WTC11 (cell line): ENCODE results near the gene PLXNA2. TPM values are rescaled to one million over a fixed set of nuclear protein-coding genes. Genes with fewer than 3 reads are reported as not detected.
A peak's percentile ranks its signal among the peaks of the same experiment; 100 is the strongest.

ENCODE experiments used
- ATAC-seq: fragments of 200-7000 bp; cut with Tn5 transposase; 2 replicates; pipeline ENCODE4 v1.10.0; 2021; ENCODE audit warnings: mild to moderate bottlenecking, moderate library complexity
- CTCF ChIA-PET: fragments of 300-600 bp; sonication (Branson Sonifier 250); formaldehyde crosslinking; loops from one replicate; lab custom pipeline; 2021; ENCODE audit warnings: antibody characterized with exemption; lab: Charles Lee
- POLR2A ChIA-PET: fragments of 350-600 bp; sonication (Branson Sonifier 250); formaldehyde crosslinking; loops from one replicate; lab custom pipeline; 2021; ENCODE audit warnings: antibody characterized with exemption; lab: Charles Lee
- DNase-seq: peaks from one replicate; pipeline ENCODE4 v3.0.0; 2021; ENCODE audit warnings: low spot score
- H3K27ac Mint-ChIP-seq: 2 replicates; pipeline ENCODE4 v1.8.0; 2021; ENCODE audit warnings: mixed read lengths
- H3K27me3 Mint-ChIP-seq: 2 replicates; pipeline ENCODE4 v1.8.0; 2021; ENCODE audit warnings: low read depth, mild to moderate bottlenecking, moderate library complexity, mixed read lengths
- H3K36me3 Mint-ChIP-seq: 2 replicates; pipeline ENCODE4 v1.8.0; 2021; ENCODE audit warnings: mixed read lengths
- H3K4me1 Mint-ChIP-seq: 2 replicates; pipeline ENCODE4 v1.8.0; 2022; ENCODE audit warnings: mixed read lengths
- H3K4me3 Mint-ChIP-seq: 2 replicates; pipeline ENCODE4 v1.8.0; 2021; ENCODE audit warnings: mild to moderate bottlenecking, moderate library complexity, mixed read lengths
- H3K9me3 Mint-ChIP-seq: 2 replicates; pipeline ENCODE4 v1.8.0; 2021; ENCODE audit warnings: mixed read lengths
- CREM ChIP-seq: sonication (generic); formaldehyde crosslinking; IDR thresholded peaks from 2 replicates; pipeline ENCODE4 v1.8.1; 2022; ENCODE audit warnings: mild to moderate bottlenecking, missing genetic modification reagents, moderate library complexity
- ELF4 ChIP-seq: sonication (generic); formaldehyde crosslinking; IDR thresholded peaks from 2 replicates; pipeline ENCODE4 v1.8.1; 2022; ENCODE audit warnings: low read depth, mild to moderate bottlenecking, moderate library complexity, missing genetic modification reagents
- FOXK1 ChIP-seq: sonication (generic); formaldehyde crosslinking; IDR thresholded peaks from 2 replicates; pipeline ENCODE4 v1.8.0; 2022; ENCODE audit warnings: mild to moderate bottlenecking, moderate library complexity, missing genetic modification reagents
- GTF2I ChIP-seq: fragments of 250-450 bp; sonication (Bioruptor Pico); conservative IDR thresholded peaks from 2 replicates; pipeline ENCODE4 v1.4.0; 2021; ENCODE audit warnings: mild to moderate bottlenecking
- IRF2 ChIP-seq: sonication (generic); formaldehyde crosslinking; IDR thresholded peaks from 2 replicates; pipeline ENCODE4 v1.8.0; 2022; ENCODE audit warnings: low read depth, missing genetic modification reagents, borderline replicate concordance
- JUN ChIP-seq: sonication (generic); formaldehyde crosslinking; IDR thresholded peaks from 2 replicates; pipeline ENCODE4 v1.8.0; 2023; ENCODE audit warnings: mild to moderate bottlenecking, missing genetic modification reagents
- KAT7 ChIP-seq: sonication (generic); formaldehyde crosslinking; IDR thresholded peaks from 2 replicates; pipeline ENCODE4 v1.8.1; 2023; ENCODE audit warnings: missing genetic modification reagents, mild to moderate bottlenecking, borderline replicate concordance
- NR1H2 ChIP-seq: sonication (generic); formaldehyde crosslinking; IDR thresholded peaks from 2 replicates; pipeline ENCODE4 v1.9.0; 2021; ENCODE audit warnings: mild to moderate bottlenecking, moderate library complexity, missing genetic modification reagents
- OVOL2 ChIP-seq: fragments of 250-450 bp; sonication (Bioruptor Pico); IDR thresholded peaks from 2 replicates; pipeline ENCODE4 v1.9.0; 2021; ENCODE audit warnings: mild to moderate bottlenecking, borderline replicate concordance
- SMAD4 ChIP-seq: sonication (generic); formaldehyde crosslinking; IDR thresholded peaks from 2 replicates; pipeline ENCODE4 v1.8.0; 2022; ENCODE audit warnings: mild to moderate bottlenecking, missing genetic modification reagents
- SOX15 ChIP-seq: fragments of 250-450 bp; sonication (Bioruptor Pico); IDR thresholded peaks from 2 replicates; pipeline ENCODE4 v1.9.0; 2021; ENCODE audit warnings: mild to moderate bottlenecking
- TEAD1 ChIP-seq: sonication (generic); formaldehyde crosslinking; IDR thresholded peaks from 2 replicates; pipeline ENCODE4 v1.8.0; 2022; ENCODE audit warnings: mild to moderate bottlenecking, missing genetic modification reagents
- ZNF317 ChIP-seq: sonication (generic); formaldehyde crosslinking; IDR thresholded peaks from 2 replicates; pipeline ENCODE4 v1.8.1; 2023; ENCODE audit warnings: low read depth, mild to moderate bottlenecking, moderate library complexity, missing genetic modification reagents, borderline replicate concordance
- ZNF396 ChIP-seq: fragments of 250-450 bp; sonication (Bioruptor Pico); IDR thresholded peaks from 2 replicates; pipeline ENCODE4 v1.8.0; 2021; ENCODE audit warnings: mild to moderate bottlenecking, moderate library complexity, borderline replicate concordance
- ZNF671 ChIP-seq: fragments of 250-450 bp; sonication (Bioruptor Pico); IDR thresholded peaks from 2 replicates; pipeline ENCODE4 v1.8.0; 2021; ENCODE audit warnings: mild to moderate bottlenecking
- total RNA-seq: library from RNA; stranded (reverse); gene quantifications from 3 replicates; pipeline ENCODE4 v1.2.3, GENCODE V29; 2021
- TF ChIP-seq, protein P1 (sequence below): sonication (generic); formaldehyde crosslinking; IDR thresholded peaks from 2 replicates; pipeline ENCODE4 v1.8.1; 2022; ENCODE audit warnings: mild to moderate bottlenecking, moderate library complexity, missing genetic modification reagents
- TF ChIP-seq, protein P2 (sequence below): sonication (generic); formaldehyde crosslinking; IDR thresholded peaks from 2 replicates; pipeline ENCODE4 v1.8.1; 2022; ENCODE audit warnings: low read depth, missing genetic modification reagents, borderline replicate concordance
- TF ChIP-seq, protein P3 (sequence below): sonication (generic); formaldehyde crosslinking; IDR thresholded peaks from 2 replicates; pipeline ENCODE4 v1.8.0; 2022; ENCODE audit warnings: mild to moderate bottlenecking, missing genetic modification reagents
- TF ChIP-seq, protein P4 (sequence below): sonication (generic); formaldehyde crosslinking; IDR thresholded peaks from 2 replicates; pipeline ENCODE4 v1.8.1; 2023; ENCODE audit warnings: mild to moderate bottlenecking, moderate library complexity, missing genetic modification reagents
- TF ChIP-seq, protein P5 (sequence below): sonication (generic); formaldehyde crosslinking; IDR thresholded peaks from 2 replicates; pipeline ENCODE4 v1.8.0; 2022; ENCODE audit warnings: mild to moderate bottlenecking, missing genetic modification reagents
- TF ChIP-seq, protein P6 (sequence below): sonication (generic); formaldehyde crosslinking; IDR thresholded peaks from 2 replicates; pipeline ENCODE4 v1.8.0; 2023; ENCODE audit warnings: mild to moderate bottlenecking, missing genetic modification reagents
- TF ChIP-seq, protein P7 (sequence below): sonication (generic); formaldehyde crosslinking; IDR thresholded peaks from 2 replicates; pipeline ENCODE4 v1.8.0; 2023; ENCODE audit warnings: missing genetic modification reagents
- TF ChIP-seq, protein P8 (sequence below): fragments of 250-450 bp; sonication (Bioruptor Pico); IDR thresholded peaks from 2 replicates; pipeline ENCODE4 v1.9.0; 2021; ENCODE audit warnings: mild to moderate bottlenecking
- TF ChIP-seq, protein P9 (sequence below): sonication (generic); formaldehyde crosslinking; IDR thresholded peaks from 2 replicates; pipeline ENCODE4 v1.8.1; 2023; ENCODE audit warnings: mild to moderate bottlenecking, missing genetic modification reagents

The PLXNA2 gene
- total RNA-seq, 1 experiment from 2014 or later = 4.2 TPM

DNA sequence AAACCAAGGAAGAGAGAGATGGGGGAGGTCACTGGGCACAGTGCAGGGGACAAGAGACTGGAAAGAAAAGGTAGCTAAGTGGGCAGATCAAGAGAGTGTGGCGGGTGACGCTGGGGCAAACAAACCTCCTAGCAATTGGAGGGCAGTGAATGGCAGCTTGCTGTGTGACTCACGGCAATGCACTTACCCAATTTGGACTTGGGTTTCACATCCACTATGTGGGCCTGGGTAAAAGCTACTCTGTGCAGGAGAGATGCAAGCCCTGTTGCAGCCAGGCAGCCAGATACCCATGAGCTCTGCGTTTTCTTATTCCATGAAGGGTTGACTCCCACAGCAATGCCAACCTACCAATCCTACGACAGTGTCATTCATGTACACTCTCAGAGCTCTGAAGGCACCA, 9.5 kb downstream of the PLXNA2 start (continued):
- TF ChIP-seq KAT7 (CRISPR knock-in tag) (no peak), NR1H2 (CRISPR knock-in tag) (no peak), TEAD1 (CRISPR knock-in tag) (no peak), IRF2 (CRISPR knock-in tag) (no peak), SOX15 (CRISPR knock-in tag) (no peak), CREM (CRISPR knock-in tag) (no peak), JUN (no peak)
- TF ChIP-seq, protein P1, sequence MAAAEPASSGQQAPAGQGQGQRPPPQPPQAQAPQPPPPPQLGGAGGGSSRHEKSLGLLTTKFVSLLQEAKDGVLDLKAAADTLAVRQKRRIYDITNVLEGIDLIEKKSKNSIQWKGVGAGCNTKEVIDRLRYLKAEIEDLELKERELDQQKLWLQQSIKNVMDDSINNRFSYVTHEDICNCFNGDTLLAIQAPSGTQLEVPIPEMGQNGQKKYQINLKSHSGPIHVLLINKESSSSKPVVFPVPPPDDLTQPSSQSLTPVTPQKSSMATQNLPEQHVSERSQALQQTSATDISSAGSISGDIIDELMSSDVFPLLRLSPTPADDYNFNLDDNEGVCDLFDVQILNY (CRISPR knock-in tag) = no peak
- TF ChIP-seq, protein P2, sequence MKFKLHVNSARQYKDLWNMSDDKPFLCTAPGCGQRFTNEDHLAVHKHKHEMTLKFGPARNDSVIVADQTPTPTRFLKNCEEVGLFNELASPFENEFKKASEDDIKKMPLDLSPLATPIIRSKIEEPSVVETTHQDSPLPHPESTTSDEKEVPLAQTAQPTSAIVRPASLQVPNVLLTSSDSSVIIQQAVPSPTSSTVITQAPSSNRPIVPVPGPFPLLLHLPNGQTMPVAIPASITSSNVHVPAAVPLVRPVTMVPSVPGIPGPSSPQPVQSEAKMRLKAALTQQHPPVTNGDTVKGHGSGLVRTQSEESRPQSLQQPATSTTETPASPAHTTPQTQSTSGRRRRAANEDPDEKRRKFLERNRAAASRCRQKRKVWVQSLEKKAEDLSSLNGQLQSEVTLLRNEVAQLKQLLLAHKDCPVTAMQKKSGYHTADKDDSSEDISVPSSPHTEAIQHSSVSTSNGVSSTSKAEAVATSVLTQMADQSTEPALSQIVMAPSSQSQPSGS (CRISPR knock-in tag) = no peak
- TF ChIP-seq, protein P3, sequence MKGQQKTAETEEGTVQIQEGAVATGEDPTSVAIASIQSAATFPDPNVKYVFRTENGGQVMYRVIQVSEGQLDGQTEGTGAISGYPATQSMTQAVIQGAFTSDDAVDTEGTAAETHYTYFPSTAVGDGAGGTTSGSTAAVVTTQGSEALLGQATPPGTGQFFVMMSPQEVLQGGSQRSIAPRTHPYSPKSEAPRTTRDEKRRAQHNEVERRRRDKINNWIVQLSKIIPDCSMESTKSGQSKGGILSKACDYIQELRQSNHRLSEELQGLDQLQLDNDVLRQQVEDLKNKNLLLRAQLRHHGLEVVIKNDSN (CRISPR knock-in tag) = no peak
- TF ChIP-seq, protein P4, sequence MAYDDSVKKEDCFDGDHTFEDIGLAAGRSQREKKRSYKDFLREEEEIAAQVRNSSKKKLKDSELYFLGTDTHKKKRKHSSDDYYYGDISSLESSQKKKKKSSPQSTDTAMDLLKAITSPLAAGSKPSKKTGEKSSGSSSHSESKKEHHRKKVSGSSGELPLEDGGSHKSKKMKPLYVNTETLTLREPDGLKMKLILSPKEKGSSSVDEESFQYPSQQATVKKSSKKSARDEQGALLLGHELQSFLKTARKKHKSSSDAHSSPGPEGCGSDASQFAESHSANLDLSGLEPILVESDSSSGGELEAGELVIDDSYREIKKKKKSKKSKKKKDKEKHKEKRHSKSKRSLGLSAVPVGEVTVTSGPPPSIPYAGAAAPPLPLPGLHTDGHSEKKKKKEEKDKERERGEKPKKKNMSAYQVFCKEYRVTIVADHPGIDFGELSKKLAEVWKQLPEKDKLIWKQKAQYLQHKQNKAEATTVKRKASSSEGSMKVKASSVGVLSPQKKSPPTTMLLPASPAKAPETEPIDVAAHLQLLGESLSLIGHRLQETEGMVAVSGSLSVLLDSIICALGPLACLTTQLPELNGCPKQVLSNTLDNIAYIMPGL (CRISPR knock-in tag) = no peak
- TF ChIP-seq, protein P5, sequence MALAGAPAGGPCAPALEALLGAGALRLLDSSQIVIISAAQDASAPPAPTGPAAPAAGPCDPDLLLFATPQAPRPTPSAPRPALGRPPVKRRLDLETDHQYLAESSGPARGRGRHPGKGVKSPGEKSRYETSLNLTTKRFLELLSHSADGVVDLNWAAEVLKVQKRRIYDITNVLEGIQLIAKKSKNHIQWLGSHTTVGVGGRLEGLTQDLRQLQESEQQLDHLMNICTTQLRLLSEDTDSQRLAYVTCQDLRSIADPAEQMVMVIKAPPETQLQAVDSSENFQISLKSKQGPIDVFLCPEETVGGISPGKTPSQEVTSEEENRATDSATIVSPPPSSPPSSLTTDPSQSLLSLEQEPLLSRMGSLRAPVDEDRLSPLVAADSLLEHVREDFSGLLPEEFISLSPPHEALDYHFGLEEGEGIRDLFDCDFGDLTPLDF = no peak
- TF ChIP-seq, all 79 proteins: peak for 0

DNA sequence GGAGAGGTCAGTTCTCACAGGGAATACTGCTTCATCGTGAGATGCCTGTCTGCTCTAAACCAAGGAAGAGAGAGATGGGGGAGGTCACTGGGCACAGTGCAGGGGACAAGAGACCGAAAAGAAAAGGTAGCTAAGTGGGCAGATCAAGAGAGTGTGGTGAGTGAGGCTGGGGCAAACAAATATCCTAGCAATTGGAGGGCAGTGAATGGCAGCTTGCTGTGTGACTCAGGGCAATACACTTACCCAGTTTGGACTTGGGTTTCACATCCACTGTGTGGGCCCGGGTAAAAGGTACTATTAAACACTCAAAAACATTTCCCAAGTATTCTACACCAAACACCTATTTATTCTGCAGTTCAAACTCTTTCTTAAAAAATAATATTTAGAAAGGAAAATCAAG, 10.2 kb downstream of the PLXNA2 start:
- Mint-ChIP-seq H3K4me1 (peaks cover 64% of the 10 kb centered on the region), H3K27me3 (peaks cover 2% of the 10 kb centered on the region), H3K9me3 (no peaks in the 10 kb centered on the region), H3K36me3 (no peaks in the 10 kb centered on the region), H3K4me3 (no peak overlapping the region), H3K27ac (peak overlapping the region; percentile 15)
- ATAC-seq = no peak
- POLR2A ChIA-PET = interaction anchor here (0.7 to 1.7 kb wide), 3 partner anchors 10 to 51 kb away, joined by 3 to 4 read pairs (median 3); partner anchors contain the start of gene PLXNA2
- no peak for DNase-seq
- CTCF ChIA-PET = interaction anchor here (0.6 to 4.2 kb wide), 13 partner anchors 9 to 242 kb away, joined by 3 to 46 read pairs (median 4); partner anchors contain the start of gene PLXNA2
- TF ChIP-seq, protein P6, sequence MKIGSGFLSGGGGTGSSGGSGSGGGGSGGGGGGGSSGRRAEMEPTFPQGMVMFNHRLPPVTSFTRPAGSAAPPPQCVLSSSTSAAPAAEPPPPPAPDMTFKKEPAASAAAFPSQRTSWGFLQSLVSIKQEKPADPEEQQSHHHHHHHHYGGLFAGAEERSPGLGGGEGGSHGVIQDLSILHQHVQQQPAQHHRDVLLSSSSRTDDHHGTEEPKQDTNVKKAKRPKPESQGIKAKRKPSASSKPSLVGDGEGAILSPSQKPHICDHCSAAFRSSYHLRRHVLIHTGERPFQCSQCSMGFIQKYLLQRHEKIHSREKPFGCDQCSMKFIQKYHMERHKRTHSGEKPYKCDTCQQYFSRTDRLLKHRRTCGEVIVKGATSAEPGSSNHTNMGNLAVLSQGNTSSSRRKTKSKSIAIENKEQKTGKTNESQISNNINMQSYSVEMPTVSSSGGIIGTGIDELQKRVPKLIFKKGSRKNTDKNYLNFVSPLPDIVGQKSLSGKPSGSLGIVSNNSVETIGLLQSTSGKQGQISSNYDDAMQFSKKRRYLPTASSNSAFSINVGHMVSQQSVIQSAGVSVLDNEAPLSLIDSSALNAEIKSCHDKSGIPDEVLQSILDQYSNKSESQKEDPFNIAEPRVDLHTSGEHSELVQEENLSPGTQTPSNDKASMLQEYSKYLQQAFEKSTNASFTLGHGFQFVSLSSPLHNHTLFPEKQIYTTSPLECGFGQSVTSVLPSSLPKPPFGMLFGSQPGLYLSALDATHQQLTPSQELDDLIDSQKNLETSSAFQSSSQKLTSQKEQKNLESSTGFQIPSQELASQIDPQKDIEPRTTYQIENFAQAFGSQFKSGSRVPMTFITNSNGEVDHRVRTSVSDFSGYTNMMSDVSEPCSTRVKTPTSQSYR (CRISPR knock-in tag) = no peak
- no peak for TF ChIP-seq SMAD4 (CRISPR knock-in tag)
- no peak for TF ChIP-seq ZNF671 (CRISPR knock-in tag)
- no peak for TF ChIP-seq OVOL2
- TF ChIP-seq ELF4 (CRISPR knock-in tag) = no peak
- TF ChIP-seq, protein P7, sequence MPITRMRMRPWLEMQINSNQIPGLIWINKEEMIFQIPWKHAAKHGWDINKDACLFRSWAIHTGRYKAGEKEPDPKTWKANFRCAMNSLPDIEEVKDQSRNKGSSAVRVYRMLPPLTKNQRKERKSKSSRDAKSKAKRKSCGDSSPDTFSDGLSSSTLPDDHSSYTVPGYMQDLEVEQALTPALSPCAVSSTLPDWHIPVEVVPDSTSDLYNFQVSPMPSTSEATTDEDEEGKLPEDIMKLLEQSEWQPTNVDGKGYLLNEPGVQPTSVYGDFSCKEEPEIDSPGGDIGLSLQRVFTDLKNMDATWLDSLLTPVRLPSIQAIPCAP = no peak
- TF ChIP-seq, protein P8, sequence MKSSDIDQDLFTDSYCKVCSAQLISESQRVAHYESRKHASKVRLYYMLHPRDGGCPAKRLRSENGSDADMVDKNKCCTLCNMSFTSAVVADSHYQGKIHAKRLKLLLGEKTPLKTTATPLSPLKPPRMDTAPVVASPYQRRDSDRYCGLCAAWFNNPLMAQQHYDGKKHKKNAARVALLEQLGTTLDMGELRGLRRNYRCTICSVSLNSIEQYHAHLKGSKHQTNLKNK (CRISPR knock-in tag) = no peak
- TF ChIP-seq GTF2I (CRISPR knock-in tag) = no peak
- no peak for TF ChIP-seq ZNF396 (CRISPR knock-in tag)
- TF ChIP-seq, protein P9, sequence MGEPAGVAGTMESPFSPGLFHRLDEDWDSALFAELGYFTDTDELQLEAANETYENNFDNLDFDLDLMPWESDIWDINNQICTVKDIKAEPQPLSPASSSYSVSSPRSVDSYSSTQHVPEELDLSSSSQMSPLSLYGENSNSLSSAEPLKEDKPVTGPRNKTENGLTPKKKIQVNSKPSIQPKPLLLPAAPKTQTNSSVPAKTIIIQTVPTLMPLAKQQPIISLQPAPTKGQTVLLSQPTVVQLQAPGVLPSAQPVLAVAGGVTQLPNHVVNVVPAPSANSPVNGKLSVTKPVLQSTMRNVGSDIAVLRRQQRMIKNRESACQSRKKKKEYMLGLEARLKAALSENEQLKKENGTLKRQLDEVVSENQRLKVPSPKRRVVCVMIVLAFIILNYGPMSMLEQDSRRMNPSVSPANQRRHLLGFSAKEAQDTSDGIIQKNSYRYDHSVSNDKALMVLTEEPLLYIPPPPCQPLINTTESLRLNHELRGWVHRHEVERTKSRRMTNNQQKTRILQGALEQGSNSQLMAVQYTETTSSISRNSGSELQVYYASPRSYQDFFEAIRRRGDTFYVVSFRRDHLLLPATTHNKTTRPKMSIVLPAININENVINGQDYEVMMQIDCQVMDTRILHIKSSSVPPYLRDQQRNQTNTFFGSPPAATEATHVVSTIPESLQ (CRISPR knock-in tag) = no peak
- TF ChIP-seq FOXK1 (CRISPR knock-in tag) = no peak
- no peak for TF ChIP-seq ZNF317 (CRISPR knock-in tag)
- no peak for TF ChIP-seq NR1H2 (CRISPR knock-in tag)
